Hematopoietic multipotent progenitor cell treated with erythropoietin and hydrocortisone succinate and interleukin-3 and kit ligand, for 6 days (in vitro differentiated cells): ENCODE data around the gene NSUN4.
"Not testable (repeated sequence)": the region's sequence is repeated elsewhere in the genome, so short reads cannot be mapped to it uniquely, and the experiment has no call there.

Experiments
- DNase-seq: peaks from one replicate; pipeline ENCODE4 v3.0.0-alpha.2; 2015

Gene NSUN4

GRCh38 chr1:46328182-46328581 lies 12.4 kb upstream of the NSUN4 start:
- DNase-seq: not testable (repeated sequence)

- not testable (repeated sequence) for DNase-seq
Measured at GRCh38 chr1:46329807-46330206, 10.8 kb upstream of the NSUN4 start.

GRCh38 chr1:46330381-46330780 lies 10.2 kb upstream of the NSUN4 start:
- DNase-seq: not testable (repeated sequence)

GRCh38 chr1:46331786-46332540 lies 8.6 kb upstream of the NSUN4 start:
- DNase-seq: not testable (repeated sequence)

GRCh38 chr1:46333300-46334029 lies 7.1 kb upstream of the NSUN4 start:
- peak; percentile 83 for DNase-seq

- DNase-seq: no peak
Measured at GRCh38 chr1:46334030-46334384, 6.6 kb upstream of the NSUN4 start.

GRCh38 chr1:46335081-46335480 lies 5.5 kb upstream of the NSUN4 start:
- DNase-seq: no peak

GRCh38 chr1:46337409-46337808 lies 3.2 kb upstream of the NSUN4 start:
- not testable (repeated sequence) for DNase-seq

GRCh38 chr1:46341222-46342083 lies 846 bp downstream of the NSUN4 start:
- DNase-seq: no peak

GRCh38 chr1:46342084-46342656 lies 1.6 kb downstream of the NSUN4 start:
- peak; percentile 72 for DNase-seq

- DNase-seq: no peak
Measured at GRCh38 chr1:46342677-46343350, 2.2 kb downstream of the NSUN4 start.

- DNase-seq: no peak
Measured at GRCh38 chr1:46343351-46343695, 2.7 kb downstream of the NSUN4 start.

- DNase-seq: no peak
Measured at GRCh38 chr1:46343705-46344104, 3.1 kb downstream of the NSUN4 start.

GRCh38 chr1:46344481-46344880 lies 3.9 kb downstream of the NSUN4 start:
- DNase-seq: no peak

- no peak for DNase-seq
Measured at GRCh38 chr1:46345281-46345680, 4.7 kb downstream of the NSUN4 start.

- DNase-seq: no peak
Measured at GRCh38 chr1:46352363-46352762, 11.8 kb downstream of the NSUN4 start.

GRCh38 chr1:46355920-46356319 lies 15.3 kb downstream of the NSUN4 start:
- DNase-seq: not testable (repeated sequence)

- no peak for DNase-seq
Measured at GRCh38 chr1:46362158-46362557, 21.6 kb downstream of the NSUN4 start.

- no peak for DNase-seq
Measured at GRCh38 chr1:46363121-46363520, 22.5 kb downstream of the NSUN4 start.

- no peak for DNase-seq
Measured at GRCh38 chr1:46364612-46365011, 24.0 kb downstream of the NSUN4 start.

GRCh38 chr1:46365796-46366195 lies 25.2 kb downstream of the NSUN4 start:
- DNase-seq: not testable (repeated sequence)

- no peak for DNase-seq
Measured at GRCh38 chr1:46367072-46367471, 26.5 kb downstream of the NSUN4 start.

- not testable (repeated sequence) for DNase-seq
Measured at GRCh38 chr1:46367701-46368100, 27.1 kb downstream of the NSUN4 start.
